ENCODE measurements around the gene LAMA2. TPM values are rescaled to one million over a fixed set of nuclear protein-coding genes. Genes with fewer than 3 reads are reported as not detected.

The LAMA2 gene
- total and polyA plus RNA-seq, 2 of the 8 experiments (the other 6 are each of a cell fraction or from before 2014, with no cell fraction given): 1.3 to 3.8 TPM

DNA sequence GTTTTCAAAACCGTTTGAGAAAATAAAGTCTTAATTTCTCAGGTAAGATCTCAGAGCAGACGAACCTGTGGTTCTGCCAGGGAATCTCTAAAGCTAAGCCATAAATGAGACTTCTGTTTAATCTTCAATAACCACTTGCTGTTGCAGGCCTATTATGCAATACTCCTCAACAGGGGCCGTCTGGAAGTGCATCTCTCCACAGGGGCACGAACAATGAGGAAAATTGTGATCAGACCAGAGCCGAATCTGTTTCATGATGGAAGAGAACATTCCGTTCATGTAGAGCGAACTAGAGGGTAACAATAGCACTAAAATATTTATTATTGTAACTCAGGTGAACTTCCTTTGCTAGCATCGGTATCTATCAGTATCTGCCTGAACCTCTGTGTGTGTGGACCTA lies 603.4 kb downstream of the LAMA2 start:
- Histone ChIP-seq H2AK5ac (ENCODE audit: low read depth, low read length) (no peak overlapping the region), H2AFZ (ENCODE audit: low read length) (no peak overlapping the region), H3K23me2 (ENCODE audit: low read depth, low read length) (no peaks in the 10 kb centered on the region), H2BK20ac (ENCODE audit: low read length) (no peak overlapping the region), H3K79me2 (ENCODE audit: control insufficient read depth in 1 of 2, insufficient read depth in 2 of 2, low read length in 2 of 2) (no peaks in the 10 kb centered on the region), H3K9ac (replicated peaks in 1 of 4; ENCODE audit: extremely low read depth in 1 of 4, low read depth in 3 of 4, low read length in 3 of 4) (no peak overlapping the region), H4K91ac (replicated peaks; ENCODE audit: insufficient read length, low read length) (no peak overlapping the region), H4K20me1 (replicated peaks in 1 of 2; ENCODE audit: control insufficient read depth in 1 of 2, insufficient read depth in 2 of 2, low read length in 2 of 2) (no peaks in the 10 kb centered on the region), H3K14ac (ENCODE audit: insufficient read length) (no peak overlapping the region), H3K27ac (ENCODE audit: low read depth, low read length) (no peak overlapping the region), H3K4ac (replicated peaks; ENCODE audit: insufficient read length, low read depth, low read length) (no peak overlapping the region), H4K8ac (ENCODE audit: extremely low read depth, insufficient read depth, low read length) (no peak overlapping the region), H3K4me3 (ENCODE audit: extremely low read depth in 1 of 4, insufficient read depth in 2 of 4, low read depth in 3 of 4, low read length in 4 of 4) (no peak overlapping the region), H3K36me3 (ENCODE audit: control insufficient read depth in 2 of 4, insufficient read depth in 4 of 4, low read length in 3 of 4) (no peaks in the 10 kb centered on the region), H3K27me3 (replicated peaks in 1 of 4; ENCODE audit: control insufficient read depth in 3 of 4, extremely low read depth in 1 of 4, insufficient read depth in 3 of 4, low read length in 3 of 4) (peaks cover 0 to under 1% (median 0%) of the 10 kb centered on the region in 4 experiments; a peak in 1 of 7 replicates), H3K23ac (ENCODE audit: insufficient read length) (no peak overlapping the region), H4K5ac (ENCODE audit: insufficient read length, low read depth, low read length) (no peak overlapping the region), H3K9me3 (ENCODE audit: insufficient read depth in 2 of 2, low read depth in 1 of 2, low read length in 1 of 2) (no peaks in the 10 kb centered on the region), H3K56ac (replicated peaks; ENCODE audit: insufficient read length, low read depth, low read length) (no peak overlapping the region), H3K18ac (ENCODE audit: extremely low read depth, low read length) (no peak overlapping the region), H2BK5ac (ENCODE audit: low read depth, low read length) (no peak overlapping the region), H2BK120ac (replicated peaks; ENCODE audit: low read depth, low read length) (no peak overlapping the region), H3K4me1 (replicated peaks in 1 of 4; ENCODE audit: control insufficient read depth in 3 of 4, insufficient read depth in 4 of 4, low read length in 3 of 4) (peaks cover 0 to under 1% (median 0%) of the 10 kb centered on the region in 4 experiments; a peak in 1 of 7 replicates), H2BK15ac (ENCODE audit: low read length) (no peak overlapping the region), H3K4me2 (ENCODE audit: insufficient read depth in 1 of 2, low read depth in 2 of 2, low read length in 2 of 2) (no peak overlapping the region), H2BK12ac (ENCODE audit: low read depth, low read length) (no peak overlapping the region), H3K79me1 (ENCODE audit: low read depth, low read length) (no peaks in the 10 kb centered on the region)
- DNase-seq (ENCODE audit: low read depth in 1 of 2, low spot score in 2 of 2) (no peak), FAIRE-seq (no peak)
- POLR2A ChIA-PET (ENCODE audit: partially characterized antibody): no interaction called here
- CTCF ChIA-PET (ENCODE audit: partially characterized antibody): interaction anchor here (1.2 to 1.6 kb wide), 4 partner anchors 12 to 104 kb away, joined by 4 to 6 read pairs (median 6); no protein-coding TSS in a partner anchor
- WGBS, 2 experiments (ENCODE audit: extremely low coverage in 1 of 2, insufficient coverage in 1 of 2, insufficient read length in 1 of 2, insufficient replicate concordance in 2 of 2, low coverage in 1 of 2, low lambda C conversion rate in 2 of 2, missing lambda C conversion rate in 1 of 2): 75% methylated on average over 8 of the region's 8 CpGs; no CpG with 5 or more reads in 1 of the 2 experiments
- TF ChIP-seq BRCA1 (IDR thresholded peaks at IDR 0.05; ENCODE audit: low read depth, low read length): no peak
- no peak for TF ChIP-seq CHD1 (IDR thresholded peaks at IDR 0.05; ENCODE audit: low read depth, low read length)
- no peak for TF ChIP-seq KDM1A (IDR thresholded peaks at IDR 0.05; ENCODE audit: borderline replicate concordance, low read length)
- no peak for TF ChIP-seq SAP30 (IDR thresholded peaks at IDR 0.05; ENCODE audit: insufficient read depth, insufficient replicate concordance, low read length)
- no peak for TF ChIP-seq EZH2 (IDR thresholded peaks at IDR 0.05; ENCODE audit: low read depth, low read length, severe bottlenecking)
- TF ChIP-seq GABPA (IDR thresholded peaks at IDR 0.05; ENCODE audit: borderline replicate concordance, insufficient read depth, low read length): no peak
